Measurements from ENCODE around the gene COL4A5.

DNA sequence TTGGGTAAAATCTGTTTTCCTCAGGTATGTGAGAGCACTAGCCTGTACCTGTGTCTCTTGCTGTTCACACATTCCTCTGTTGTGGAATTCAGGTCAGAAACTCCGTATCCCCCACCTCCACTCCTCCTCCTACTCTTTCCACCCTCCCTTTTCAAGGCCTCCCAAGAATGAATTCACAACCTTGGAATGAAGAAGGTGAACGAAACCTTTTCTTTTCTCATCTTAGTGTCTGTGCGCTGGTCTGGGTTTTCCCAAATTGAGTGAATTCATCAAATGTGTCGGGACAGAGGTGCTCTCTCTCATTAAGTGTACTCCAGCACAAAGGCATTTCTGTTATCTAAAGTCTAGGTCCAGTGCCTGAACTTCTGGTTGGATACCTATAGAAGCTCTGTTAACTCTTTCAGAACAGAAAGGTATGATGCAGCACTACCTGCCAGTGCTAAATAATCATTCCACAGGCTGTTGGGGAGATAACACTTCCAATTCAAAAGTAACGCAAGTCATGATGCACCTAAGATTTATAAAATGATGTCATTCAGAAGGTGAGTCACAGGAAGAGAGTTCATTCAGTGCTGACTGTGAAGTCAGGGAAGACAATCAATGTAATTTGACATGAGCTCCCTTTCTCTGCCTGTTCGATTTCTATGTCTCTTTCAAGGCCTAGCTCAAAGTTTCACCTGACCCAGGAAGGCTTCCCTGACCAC lies 43.3 kb upstream of the COL4A5 start:
- no peak for TF ChIP-seq POLR2AphosphoS5 (IDR thresholded peaks at IDR 0.05; ENCODE audit: low read depth, low read length)
- TF ChIP-seq TAF1 (IDR thresholded peaks at IDR 0.05; ENCODE audit: low read depth, low read length) = no peak
- no peak for TF ChIP-seq POLR2A (IDR thresholded peaks at IDR 0.05; ENCODE audit: low read depth, low read length)
- TF ChIP-seq SPI1 (IDR thresholded peaks at IDR 0.05; ENCODE audit: low read depth, low read length) = no peak
- no peak for TF ChIP-seq PAX5 (IDR thresholded peaks at IDR 0.05; ENCODE audit: insufficient read depth, low read length, severe bottlenecking)

Measured in GM12891 (cell line).